GM19239 (cell line): Measurements from ENCODE around the gene IFNLR1.

Source experiments
- DNase-seq: peaks from one replicate; pipeline ENCODE4 v3.0.0; 2011; ENCODE audit warnings: low spot score; ENCODE audit not compliant: insufficient read length
- FAIRE-seq: peaks from 2 replicates; lab custom pipeline; 2011; peaks lifted over from hg19 to GRCh38; lab: Jason Lieb, UNC

IFNLR1 gene

GRCh38 chr1:24181619-24182018 lies 5.5 kb downstream of the IFNLR1 start:
- no peak for FAIRE-seq
- DNase-seq, result no peak

DNA sequence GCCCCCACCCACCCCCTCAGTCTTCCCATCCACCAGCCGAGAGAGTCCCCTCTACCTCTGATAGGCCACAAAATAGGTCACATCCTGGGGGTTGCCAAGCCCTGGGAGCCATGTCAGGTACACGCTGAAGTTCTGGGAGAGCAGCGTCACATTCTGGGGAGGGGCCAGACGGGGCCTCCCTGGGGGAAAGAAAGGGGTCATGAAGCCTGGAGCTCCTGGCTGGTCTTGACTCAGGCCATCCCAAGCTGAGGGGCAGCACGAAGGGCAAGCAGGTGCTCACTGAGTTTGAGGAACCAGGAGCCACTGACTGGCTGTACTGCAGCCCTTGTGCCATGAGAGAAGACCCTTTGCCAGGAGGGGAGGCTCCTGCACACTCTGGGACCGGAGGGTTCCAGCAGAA lies 6.4 kb downstream of the IFNLR1 start:
- DNase-seq (no peak), FAIRE-seq (no peak)

DNA sequence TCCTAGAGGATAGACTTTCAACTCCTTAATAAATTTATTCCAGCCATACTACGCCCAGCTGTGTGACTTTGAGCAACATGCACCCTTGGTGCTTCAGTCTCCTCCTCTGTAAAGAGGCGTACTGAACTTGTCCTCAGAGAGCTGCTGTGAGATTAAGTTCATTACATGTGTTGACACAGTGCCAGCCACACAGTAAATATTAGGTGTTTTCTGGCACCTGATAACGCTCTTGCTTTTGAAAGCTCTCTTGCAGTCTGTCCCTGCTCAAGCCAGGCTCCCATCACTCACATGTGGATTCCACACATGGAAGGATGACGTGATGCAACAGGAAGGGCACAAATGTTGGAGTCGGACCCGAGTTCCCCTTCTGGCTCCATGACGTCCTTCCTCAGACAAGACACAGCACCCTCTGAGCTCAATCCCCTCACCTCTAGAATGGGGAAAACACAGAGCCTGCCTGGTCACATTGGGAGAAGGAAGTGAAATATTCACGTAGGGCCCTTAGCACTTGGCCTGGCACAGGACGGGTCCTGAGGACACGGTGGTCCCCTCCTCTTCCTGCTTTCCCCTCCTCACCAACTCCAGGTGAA lies 7.7 kb downstream of the IFNLR1 start:
- no peak for FAIRE-seq
- no peak for DNase-seq

DNA sequence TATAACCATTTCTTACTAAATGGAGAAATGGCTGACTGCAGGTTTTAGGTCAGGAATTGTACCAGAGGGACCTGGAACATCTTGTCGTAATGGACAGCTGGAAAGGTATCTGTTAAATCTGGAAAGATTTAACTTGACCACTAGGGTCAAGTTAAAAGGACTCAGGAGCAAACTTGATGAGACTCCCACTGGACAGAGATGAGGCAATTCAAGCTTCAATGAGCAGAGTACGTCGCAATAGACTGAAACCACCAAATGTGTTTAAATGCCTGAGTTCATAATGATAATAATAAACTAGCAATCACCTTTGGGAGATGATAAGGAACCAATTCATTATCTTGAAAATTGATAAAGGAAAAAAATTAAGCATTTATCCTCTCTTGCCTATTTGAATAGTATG lies 8.7 kb downstream of the IFNLR1 start:
- FAIRE-seq (no peak), DNase-seq (no peak)

DNA sequence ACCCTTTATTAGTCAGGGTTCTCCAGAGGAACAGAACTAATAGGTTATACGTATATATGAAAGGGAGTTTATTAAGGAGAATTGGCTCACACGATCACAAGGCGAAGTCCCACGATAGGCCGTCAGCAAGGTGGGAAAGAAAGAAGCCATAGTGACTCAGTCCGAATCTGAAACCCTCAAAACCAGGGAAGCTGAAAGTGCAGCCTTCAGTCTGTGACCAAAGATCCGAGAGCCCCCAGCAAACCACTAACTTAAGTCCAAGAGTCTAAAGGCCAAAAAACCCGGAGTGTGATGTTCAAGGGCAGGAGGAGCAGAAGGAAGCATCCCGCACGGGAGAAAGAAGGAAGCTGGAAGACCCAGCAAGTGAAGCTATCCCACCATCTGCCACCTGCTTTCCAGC lies 9.9 kb downstream of the IFNLR1 start:
- FAIRE-seq, result peak; percentile 61
- DNase-seq, result no peak

DNA sequence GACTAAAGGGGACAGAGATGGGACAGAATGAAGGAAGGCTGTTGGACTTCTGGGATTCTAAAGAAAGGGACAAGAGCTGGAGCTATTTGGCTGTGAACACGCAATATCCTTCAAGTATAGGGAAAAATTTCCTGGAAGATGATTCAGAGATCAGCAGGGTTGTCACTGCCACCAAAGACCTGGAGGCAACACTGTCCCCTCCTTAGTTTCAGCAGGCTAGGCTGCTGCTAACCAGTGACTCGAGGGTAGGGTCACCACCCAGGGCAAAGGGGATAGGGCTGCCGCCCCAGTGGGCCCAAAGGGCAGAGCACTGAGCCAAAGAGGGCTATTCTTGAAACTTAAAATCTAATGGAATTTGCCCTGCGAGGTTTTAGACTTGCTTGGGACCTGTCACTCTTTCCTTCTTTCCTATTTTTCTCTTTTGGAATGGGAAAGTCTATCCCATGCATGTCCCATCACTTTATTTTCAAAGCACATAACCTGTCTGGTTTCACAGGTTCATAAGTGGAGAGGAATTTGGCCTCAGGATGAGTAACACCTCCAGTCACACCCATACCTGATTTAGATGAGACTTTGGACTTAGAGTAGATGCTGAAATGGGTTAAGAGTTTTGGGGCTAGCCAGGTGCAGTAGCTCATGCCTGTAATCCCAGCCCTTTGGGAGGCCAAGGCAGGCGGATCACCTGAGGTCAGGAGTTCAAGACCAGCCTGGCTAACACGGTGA lies 11.9 kb downstream of the IFNLR1 start:
- no peak for FAIRE-seq

DNA sequence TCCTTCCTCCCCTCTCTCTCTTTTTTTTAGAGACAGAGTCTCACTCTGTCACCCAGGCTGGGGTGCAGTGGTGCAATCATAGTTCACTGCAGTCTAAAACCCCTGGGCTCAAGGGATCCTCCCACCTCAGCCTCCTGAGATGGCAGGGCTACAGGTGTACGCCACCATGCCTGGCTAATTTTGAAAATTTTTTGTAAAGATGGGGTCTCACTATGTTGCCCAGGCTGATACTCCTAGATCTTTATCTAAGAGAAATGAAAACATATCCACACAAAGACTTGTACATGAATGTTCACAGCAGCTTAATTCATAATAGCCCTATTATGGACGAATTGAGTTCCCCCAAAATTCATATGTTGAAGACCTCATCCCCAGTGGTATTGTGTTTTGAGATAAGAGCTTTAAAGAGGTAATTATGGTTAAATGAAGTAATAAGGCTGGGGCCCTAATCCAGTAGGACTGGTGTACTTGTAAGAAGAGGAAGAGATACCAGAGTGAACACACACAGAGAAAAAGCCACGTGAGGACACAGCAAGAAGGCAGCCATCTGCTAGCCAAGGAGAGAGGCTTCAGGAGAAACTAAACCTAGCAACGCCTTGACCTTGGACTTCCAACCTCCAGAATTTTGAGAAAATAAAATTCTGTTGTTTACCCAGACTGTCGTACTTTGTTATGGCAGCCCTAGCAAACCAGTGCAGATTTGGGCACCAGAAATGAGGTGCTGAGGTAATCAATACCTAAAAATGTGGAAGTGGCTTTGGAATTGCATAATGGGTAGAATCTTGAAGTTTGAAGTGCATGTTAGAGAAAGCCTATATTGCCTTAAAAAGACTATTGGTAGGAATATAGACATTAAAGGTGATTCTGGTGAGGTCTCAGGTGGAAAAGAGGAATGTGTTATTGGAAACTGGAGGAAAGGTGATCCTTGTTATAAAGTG lies 13.2 kb downstream of the IFNLR1 start:
- FAIRE-seq, result peak; percentile 11
- DNase-seq, result no peak

More for the DNA sequence above, 11.9 kb downstream of the IFNLR1 start:
- DNase-seq, result no peak

DNA sequence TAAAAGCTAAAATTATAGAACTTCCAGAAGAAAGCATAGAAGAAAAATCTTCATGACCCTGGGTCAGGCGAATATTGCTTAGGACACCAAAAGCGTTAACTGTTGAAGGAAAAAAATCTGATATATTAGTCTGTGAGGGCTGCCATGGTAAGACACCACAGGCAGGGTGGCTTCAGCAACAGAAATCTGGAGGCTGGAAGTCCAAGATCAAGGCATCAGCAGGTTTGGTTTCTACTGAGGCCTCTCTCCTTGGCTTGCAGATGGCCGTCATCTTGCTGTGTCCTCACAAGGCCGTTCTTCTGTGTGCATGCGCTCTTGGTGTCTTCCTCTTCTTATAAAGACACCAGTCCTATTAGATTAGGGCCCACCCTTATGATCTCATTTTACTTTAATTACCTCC lies 14.5 kb downstream of the IFNLR1 start:
- FAIRE-seq (no peak), DNase-seq (no peak)

DNA sequence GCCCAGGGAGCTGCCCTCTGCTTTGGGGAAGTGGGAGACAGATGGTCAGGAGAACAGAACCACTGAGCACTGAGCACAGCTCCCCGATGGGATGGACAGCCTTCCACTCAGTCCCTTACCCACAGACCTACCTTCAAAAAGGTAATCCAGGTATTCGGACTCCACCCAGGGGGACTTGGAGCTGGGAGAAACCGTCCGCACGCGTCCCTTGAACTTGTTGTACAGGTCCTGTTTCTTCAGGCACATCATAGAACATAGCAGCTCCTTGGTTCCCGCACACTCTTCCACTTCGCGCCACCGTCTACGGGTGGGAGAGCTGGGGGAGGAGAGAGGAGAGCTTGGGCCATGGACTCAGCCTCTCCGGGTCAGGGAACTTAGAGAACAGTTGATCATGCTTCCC lies 17.8 kb downstream of the IFNLR1 start:
- FAIRE-seq (no peak), DNase-seq (no peak)

GRCh38 chr1:24168245-24168644 lies 18.8 kb downstream of the IFNLR1 start:
- DNase-seq, result no peak
- FAIRE-seq, result no peak

DNA sequence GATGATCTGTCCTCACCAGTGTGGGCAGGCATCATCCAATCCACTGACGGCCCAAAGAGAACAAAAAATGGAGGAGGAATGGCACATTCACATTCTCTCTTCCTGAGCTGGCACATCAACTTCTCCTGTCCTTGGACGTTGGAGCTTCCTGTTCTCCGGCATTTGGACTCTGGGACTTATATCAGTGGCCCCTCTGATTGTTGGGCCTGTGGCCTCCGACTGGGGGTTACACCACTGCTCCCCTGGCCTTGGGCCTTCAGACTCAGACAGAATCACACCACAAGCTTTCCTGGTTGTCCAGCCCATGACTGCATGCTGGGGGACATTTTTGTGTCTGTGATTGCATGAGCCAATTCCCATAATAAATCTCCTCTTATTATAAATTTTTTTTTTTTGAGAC lies 20.1 kb downstream of the IFNLR1 start:
- no peak for FAIRE-seq
- DNase-seq, result no peak

DNA sequence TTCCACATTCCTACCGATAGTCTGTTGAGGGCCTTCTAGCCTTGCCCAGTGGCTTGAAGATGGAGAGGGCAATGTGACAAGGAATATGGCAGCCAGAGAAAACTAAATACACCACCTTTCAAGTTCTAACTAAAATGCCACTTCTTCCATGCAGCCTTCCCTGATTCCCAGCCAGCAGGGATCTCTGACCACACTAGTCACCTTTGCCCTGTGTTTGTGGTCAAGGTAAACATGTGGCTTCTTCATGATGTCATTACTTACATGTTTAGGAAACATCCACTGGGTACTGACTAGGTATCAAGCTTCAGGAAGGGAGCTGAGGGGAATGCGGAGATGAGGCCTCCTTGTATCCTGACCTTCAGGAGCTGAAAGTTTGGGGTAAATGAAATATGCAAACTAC lies 21.6 kb downstream of the IFNLR1 start:
- no peak for FAIRE-seq
- DNase-seq, result no peak

DNA sequence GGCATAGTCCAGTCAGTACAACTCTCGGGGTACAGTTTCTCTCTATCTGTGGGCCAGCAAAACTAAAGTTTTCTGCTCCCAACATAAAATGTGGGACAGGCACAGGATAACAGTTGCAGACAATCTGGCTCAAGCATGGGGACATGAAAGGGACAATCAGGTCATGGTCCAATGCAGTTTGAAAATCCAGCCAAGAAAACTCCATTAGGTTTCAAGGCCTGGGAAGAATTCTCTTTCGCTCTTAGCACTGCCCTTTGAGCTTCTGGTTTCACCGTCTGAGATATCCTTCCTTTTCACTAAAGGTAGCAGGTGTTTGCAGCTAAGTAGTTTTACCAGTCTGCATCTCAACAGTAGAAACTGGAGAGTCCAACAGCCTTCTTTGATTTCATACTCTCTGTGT lies 23.1 kb downstream of the IFNLR1 start:
- FAIRE-seq (no peak), DNase-seq (no peak)

- FAIRE-seq (no peak), DNase-seq (no peak)
Observed at GRCh38 chr1:24162201-24162600, 24.9 kb downstream of the IFNLR1 start.

GRCh38 chr1:24161270-24161669 lies 25.8 kb downstream of the IFNLR1 start:
- DNase-seq (no peak), FAIRE-seq (no peak)

GRCh38 chr1:24159366-24159765 lies 27.7 kb downstream of the IFNLR1 start:
- FAIRE-seq (no peak), DNase-seq (no peak)

DNA sequence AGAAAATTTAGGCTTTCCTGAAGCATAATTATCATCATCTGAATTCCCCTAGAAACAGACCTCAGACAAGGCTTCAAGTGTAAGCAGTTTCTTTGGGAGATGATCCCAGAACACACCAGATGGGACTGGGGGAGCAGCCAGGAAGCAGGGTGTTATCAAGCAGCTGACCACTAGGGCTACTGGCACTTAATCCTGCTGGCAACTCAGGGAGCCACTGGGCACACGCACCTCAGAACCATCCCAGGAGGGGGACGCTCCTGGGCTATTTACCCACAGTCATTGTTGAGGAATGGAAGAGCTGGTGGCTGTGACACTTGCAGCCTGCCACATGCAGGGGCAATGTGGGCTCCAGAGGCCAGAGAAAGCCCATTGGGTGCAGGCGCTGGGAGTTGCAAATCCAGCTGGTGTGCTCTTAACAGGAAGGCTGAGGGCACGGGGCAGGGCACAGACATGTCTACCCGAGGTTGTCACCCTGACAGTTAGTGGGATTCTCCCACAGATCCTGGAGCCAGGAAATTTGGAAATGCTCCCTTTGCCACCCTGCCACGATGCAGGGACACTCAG lies 29.1 kb downstream of the IFNLR1 start:
- no peak for DNase-seq
- FAIRE-seq, result no peak

DNA sequence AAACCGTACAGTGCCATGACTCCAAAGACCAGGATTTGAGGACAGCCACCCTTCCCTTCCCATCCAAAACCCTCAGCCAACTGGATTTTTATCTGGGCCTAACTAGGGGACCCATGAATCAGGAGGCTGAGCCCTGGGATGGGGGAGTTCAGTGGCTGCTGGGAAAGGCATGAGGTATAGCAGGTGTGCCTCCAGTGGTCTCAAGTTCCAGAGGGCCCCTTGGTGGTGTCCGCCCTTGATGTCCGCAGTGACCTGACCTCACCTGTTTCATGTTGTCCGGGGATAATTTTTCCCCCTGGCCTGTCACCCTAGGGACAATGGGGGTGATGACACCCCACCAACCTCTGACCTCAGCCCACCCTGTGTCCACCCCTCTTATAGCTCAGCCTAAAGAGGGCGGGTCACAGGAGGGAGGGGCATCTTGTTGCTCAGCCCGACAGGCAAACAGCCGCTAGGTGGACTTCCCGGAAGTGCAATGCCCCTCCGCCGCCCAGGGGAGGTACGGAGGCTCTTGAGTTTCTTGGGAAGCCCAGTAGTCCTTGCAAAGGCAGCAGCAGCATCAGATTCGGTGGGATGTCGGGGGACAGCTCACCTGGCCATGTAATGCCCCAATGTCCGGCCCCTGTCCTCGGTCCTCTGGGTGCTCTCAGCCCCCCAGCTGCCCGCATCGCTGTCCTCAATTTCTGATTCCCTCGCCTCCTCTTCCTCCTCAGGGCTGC lies 30.4 kb downstream of the IFNLR1 start:
- FAIRE-seq (no peak), DNase-seq (no peak)

- DNase-seq, result no peak
- FAIRE-seq, result peak; percentile 23
Observed at GRCh38 chr1:24155011-24155782, 31.9 kb downstream of the IFNLR1 start.
